ENCODE results near the gene PPM1L.
A peak's percentile ranks its signal among the peaks of the same experiment; 100 is the strongest.

Gene PPM1L

GRCh38 chr3:161072211-161072621 is 316.2 kb downstream of the PPM1L start:
- no peak for TF ChIP-seq CTCF (conservative IDR thresholded peaks at IDR 0.05)
- no peak overlapping the region for H3K27ac ChIP-seq

DNA sequence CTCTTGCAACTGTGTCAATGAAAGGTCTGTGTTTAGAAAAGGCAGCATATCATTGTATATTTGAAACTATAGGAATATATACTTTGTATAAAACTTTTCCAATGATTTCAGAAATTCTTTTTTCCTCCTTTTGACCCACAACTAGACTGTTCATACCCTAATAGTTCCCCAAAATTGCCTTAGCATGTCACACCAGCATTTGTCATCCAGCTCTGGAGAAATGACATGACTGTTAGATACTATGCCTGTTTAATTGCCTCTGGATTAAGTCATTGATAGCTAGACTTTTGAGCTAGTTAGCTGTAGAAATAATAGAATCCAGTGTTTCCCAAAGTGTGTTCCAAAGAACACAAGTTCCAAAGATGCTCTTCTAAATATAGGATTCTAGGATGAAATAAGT is 316.7 kb downstream of the PPM1L start:
- no peak for TF ChIP-seq CTCF (conservative IDR thresholded peaks at IDR 0.05)

GRCh38 chr3:161073181-161073580 is 317.1 kb downstream of the PPM1L start:
- TF ChIP-seq CTCF (conservative IDR thresholded peaks at IDR 0.05): no peak
- no peak overlapping the region for H3K27ac ChIP-seq

More for the DNA sequence above, 316.7 kb downstream of the PPM1L start:
- H3K27ac ChIP-seq: no peak overlapping the region

DNA sequence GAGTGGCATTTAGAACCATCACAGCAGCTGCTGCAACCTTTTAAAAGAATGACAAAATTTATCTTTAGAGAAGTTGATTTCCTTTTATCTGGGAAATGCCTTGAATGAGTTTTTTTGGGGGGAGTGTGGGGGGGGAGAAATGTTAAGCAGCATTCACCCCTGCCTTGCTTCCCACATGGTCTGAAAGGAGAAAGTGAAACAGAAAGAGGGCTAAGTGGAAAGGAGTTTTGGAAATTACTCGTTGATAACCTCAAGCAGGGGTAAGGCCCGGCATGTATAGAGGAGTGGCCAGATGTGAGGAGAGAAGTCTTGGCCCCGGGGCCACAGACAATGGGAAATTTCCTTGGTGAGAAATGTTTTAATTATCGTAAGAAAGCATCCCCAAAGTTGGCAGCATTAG is 325.6 kb downstream of the PPM1L start:
- peak overlapping the region; percentile 1; the same call in 1 of the 2 replicates for H3K27ac ChIP-seq
- TF ChIP-seq CTCF (conservative IDR thresholded peaks at IDR 0.05): no peak

- peak overlapping the region; percentile 1; the same call in 1 of the 2 replicates for H3K27ac ChIP-seq
- TF ChIP-seq CTCF (conservative IDR thresholded peaks at IDR 0.05): no peak
Observed at GRCh38 chr3:161082063-161082462, 326.0 kb downstream of the PPM1L start.

DNA sequence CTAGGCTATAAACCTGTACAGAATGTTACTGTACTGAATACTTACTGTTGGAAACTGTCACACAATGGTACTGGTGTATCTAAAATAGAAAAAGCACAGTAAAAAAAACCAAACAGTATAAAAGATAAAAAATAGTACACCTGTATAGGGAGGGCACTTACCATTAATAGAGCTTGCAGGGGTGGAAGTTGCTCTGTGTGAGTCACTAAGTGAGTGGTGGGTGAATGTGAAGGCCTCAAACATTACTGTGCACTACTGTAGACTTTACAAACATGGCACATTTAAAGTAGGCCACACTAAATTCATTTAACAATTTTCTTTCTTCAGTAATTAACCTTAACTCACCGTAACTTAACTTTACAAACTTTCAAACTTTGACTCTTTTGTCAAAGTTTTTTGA is 327.1 kb downstream of the PPM1L start:
- TF ChIP-seq CTCF (conservative IDR thresholded peaks at IDR 0.05): no peak

GRCh38 chr3:161084277-161084676 is 328.2 kb downstream of the PPM1L start:
- TF ChIP-seq CTCF (conservative IDR thresholded peaks at IDR 0.05): no peak
- H3K27ac ChIP-seq: no peak overlapping the region

More for the DNA sequence above, 327.1 kb downstream of the PPM1L start:
- H3K27ac ChIP-seq: no peak overlapping the region; the same call in 1 of the 2 replicates
